Epithelial cell of proximal tubule (primary cell): ENCODE measurements around the gene CASTOR1. TPM values are rescaled to one million over a fixed set of nuclear protein-coding genes. Genes with fewer than 3 reads are reported as not detected.

Experiments used
- total RNA-seq: library from RNA; depleted of rRNA; stranded (reverse); fragments of >200 nt; gene quantifications from 2 replicates; pipeline ENCODE4 v1.2.3, GENCODE V29; 2015

CASTOR1 gene
- total RNA-seq, 1 donor from 2014 or later: 14.3 TPM

Other genes starting within 250 kb of the CASTOR1 start
- not detected in 2 replicates for gene HORMAD2, start 209.0 kb downstream of the CASTOR1 start, total RNA-seq
- gene LIF, start 42.7 kb downstream of the CASTOR1 start, total RNA-seq: 48.7 and 49.8 TPM in 2 replicates
- not detected in 2 replicates for gene OSM, start 22.7 kb downstream of the CASTOR1 start, total RNA-seq
- 15.5 and 22.9 TPM in 2 replicates for gene TBC1D10A, start 37.4 kb upstream of the CASTOR1 start, total RNA-seq
- gene SF3A1, start 67.4 kb upstream of the CASTOR1 start, total RNA-seq: 42.6 and 44.2 TPM in 2 replicates
- 2.2 and 5.0 TPM in 2 replicates for gene CCDC157, start 67.5 kb upstream of the CASTOR1 start, total RNA-seq
- 19.2 and 28.0 TPM in 2 replicates for gene RNF215, start 97.9 kb upstream of the CASTOR1 start, total RNA-seq
- 36.2 and 49.6 TPM in 2 replicates for gene SEC14L2, start 107.5 kb upstream of the CASTOR1 start, total RNA-seq
- gene MTFP1, start 136.3 kb upstream of the CASTOR1 start, total RNA-seq: 79.7 and 115 TPM in 2 replicates
- gene SEC14L3, start 182.5 kb upstream of the CASTOR1 start, total RNA-seq: not detected in 2 replicates
- 0.07 TPM in 1 of 2 replicates, not detected in the other for gene SEC14L4, start 216.2 kb upstream of the CASTOR1 start, total RNA-seq